ENCODE data around the gene LYST. TPM values are rescaled to one million over a fixed set of nuclear protein-coding genes. Genes with fewer than 3 reads are reported as not detected.

Gene LYST
- total RNA-seq, 1 donor from 2014 or later = 10.3 TPM

DNA sequence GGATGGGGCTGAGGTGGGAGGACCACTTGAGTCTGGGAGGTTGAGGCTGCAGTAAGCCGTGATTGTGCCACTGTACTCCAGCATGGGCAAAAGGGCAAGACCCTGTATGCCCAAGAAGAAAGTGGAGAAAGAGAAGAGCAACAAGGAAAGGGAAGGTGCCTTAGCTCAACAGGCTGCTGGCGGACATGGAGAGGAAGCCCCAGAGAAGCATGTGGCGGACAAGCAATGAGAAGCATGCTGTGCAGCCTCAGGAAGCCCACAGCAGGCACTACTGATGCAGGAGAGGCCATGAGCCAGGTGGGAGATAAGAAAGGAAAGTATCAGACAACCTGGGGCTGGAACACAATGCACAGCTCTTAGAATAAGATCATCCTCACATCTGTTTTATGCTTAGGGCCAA, 184.5 kb downstream of the LYST start:
- H3K4me1 ChIP-seq = no peaks in the 10 kb centered on the region
- intact Hi-C loops (cut with micrococcal nuclease) = no loop called here
- TF ChIP-seq, protein P1, sequence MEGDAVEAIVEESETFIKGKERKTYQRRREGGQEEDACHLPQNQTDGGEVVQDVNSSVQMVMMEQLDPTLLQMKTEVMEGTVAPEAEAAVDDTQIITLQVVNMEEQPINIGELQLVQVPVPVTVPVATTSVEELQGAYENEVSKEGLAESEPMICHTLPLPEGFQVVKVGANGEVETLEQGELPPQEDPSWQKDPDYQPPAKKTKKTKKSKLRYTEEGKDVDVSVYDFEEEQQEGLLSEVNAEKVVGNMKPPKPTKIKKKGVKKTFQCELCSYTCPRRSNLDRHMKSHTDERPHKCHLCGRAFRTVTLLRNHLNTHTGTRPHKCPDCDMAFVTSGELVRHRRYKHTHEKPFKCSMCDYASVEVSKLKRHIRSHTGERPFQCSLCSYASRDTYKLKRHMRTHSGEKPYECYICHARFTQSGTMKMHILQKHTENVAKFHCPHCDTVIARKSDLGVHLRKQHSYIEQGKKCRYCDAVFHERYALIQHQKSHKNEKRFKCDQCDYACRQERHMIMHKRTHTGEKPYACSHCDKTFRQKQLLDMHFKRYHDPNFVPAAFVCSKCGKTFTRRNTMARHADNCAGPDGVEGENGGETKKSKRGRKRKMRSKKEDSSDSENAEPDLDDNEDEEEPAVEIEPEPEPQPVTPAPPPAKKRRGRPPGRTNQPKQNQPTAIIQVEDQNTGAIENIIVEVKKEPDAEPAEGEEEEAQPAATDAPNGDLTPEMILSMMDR (IDR thresholded peaks at IDR 0.05; ENCODE audit: borderline replicate concordance) = no peak
- H3K9me3 ChIP-seq (replicated peaks) = no peaks in the 10 kb centered on the region
- H3K27me3 ChIP-seq (ENCODE audit: low read depth) = no peaks in the 10 kb centered on the region
- no peak overlapping the region for H3K27ac ChIP-seq (replicated peaks)
- no peak for DNase-seq
- H3K4me3 ChIP-seq = no peak overlapping the region
- H3K36me3 ChIP-seq = peaks cover 46% of the 10 kb centered on the region

DNA sequence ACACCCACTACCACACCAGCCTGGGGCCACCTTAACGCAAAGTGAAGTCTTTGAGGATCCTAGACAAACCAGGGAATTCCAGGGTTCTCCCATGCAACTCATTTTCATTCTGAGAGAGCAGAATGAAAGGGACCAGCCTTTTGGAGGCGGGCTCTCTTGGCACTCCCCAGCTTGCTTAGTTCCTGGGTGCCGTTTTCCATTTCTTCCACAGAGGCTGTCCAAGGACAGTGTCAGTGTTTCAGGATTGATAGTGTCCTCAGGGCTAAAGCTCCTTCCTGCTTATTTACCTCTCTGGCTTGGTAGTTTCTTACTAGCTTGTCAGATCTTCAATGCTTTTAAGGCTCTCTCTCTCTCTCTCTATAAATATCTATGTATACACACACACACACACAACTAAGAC, 187.1 kb downstream of the LYST start:
- Histone ChIP-seq H3K27ac (replicated peaks) (no peak overlapping the region), H3K4me1 (no peaks in the 10 kb centered on the region), H3K36me3 (peaks cover 63% of the 10 kb centered on the region), H3K9me3 (replicated peaks) (peaks cover 11% of the 10 kb centered on the region), H3K4me3 (no peak overlapping the region), H3K27me3 (ENCODE audit: low read depth) (no peaks in the 10 kb centered on the region)
- TF ChIP-seq, protein P1 (IDR thresholded peaks at IDR 0.05; ENCODE audit: borderline replicate concordance) = no peak
- DNase-seq = no peak
- intact Hi-C loops (cut with micrococcal nuclease) = no loop called here

GRCh38 chr1:235679005-235679404, 187.7 kb downstream of the LYST start:
- peaks cover 11% of the 10 kb centered on the region for H3K9me3 ChIP-seq (replicated peaks)
- TF ChIP-seq, protein P1 (IDR thresholded peaks at IDR 0.05; ENCODE audit: borderline replicate concordance) = no peak
- H3K4me1 ChIP-seq = no peaks in the 10 kb centered on the region
- H3K4me3 ChIP-seq = no peak overlapping the region
- no peak overlapping the region for H3K27ac ChIP-seq (replicated peaks)
- no peaks in the 10 kb centered on the region for H3K27me3 ChIP-seq (ENCODE audit: low read depth)
- intact Hi-C loops (cut with micrococcal nuclease) = no loop called here
- no peak for DNase-seq
- H3K36me3 ChIP-seq = peaks cover 63% of the 10 kb centered on the region

GRCh38 chr1:235675152-235675890, 191.4 kb downstream of the LYST start:
- peaks cover 80% of the 10 kb centered on the region for H3K36me3 ChIP-seq
- no peaks in the 10 kb centered on the region for H3K4me1 ChIP-seq
- H3K9me3 ChIP-seq (replicated peaks) = peaks cover 32% of the 10 kb centered on the region
- no peak for DNase-seq
- H3K4me3 ChIP-seq = no peak overlapping the region
- TF ChIP-seq, protein P1 (IDR thresholded peaks at IDR 0.05; ENCODE audit: borderline replicate concordance) = no peak
- intact Hi-C loops (cut with micrococcal nuclease) = no loop called here
- H3K27ac ChIP-seq (replicated peaks) = no peak overlapping the region
- no peaks in the 10 kb centered on the region for H3K27me3 ChIP-seq (ENCODE audit: low read depth)

GRCh38 chr1:235673981-235674380, 192.7 kb downstream of the LYST start:
- Histone ChIP-seq H3K4me3 (no peak overlapping the region), H3K27ac (replicated peaks) (no peak overlapping the region), H3K9me3 (replicated peaks) (peaks cover 44% of the 10 kb centered on the region), H3K36me3 (peaks cover 86% of the 10 kb centered on the region), H3K27me3 (ENCODE audit: low read depth) (no peaks in the 10 kb centered on the region), H3K4me1 (no peaks in the 10 kb centered on the region)
- no peak for DNase-seq
- intact Hi-C loops (cut with micrococcal nuclease) = no loop called here
- TF ChIP-seq, protein P1 (IDR thresholded peaks at IDR 0.05; ENCODE audit: borderline replicate concordance) = no peak

All from left ventricle myocardium inferior (tissue), 1 donor.